Epithelial cell of esophagus (primary cell): Measurements from ENCODE around the gene MAD1L1.

Experiments
- DNase-seq: peaks from one replicate; pipeline ENCODE4 v3.0.0; 2010; ENCODE audit warnings: low read depth
- H3K4me3 ChIP-seq: 2 replicates; pipeline ENCODE4 v1.5.1; 2011; ENCODE audit warnings: mild to moderate bottlenecking, low read length, control low read depth
- TF ChIP-seq, protein P1 (sequence below): IDR thresholded peaks from 2 replicates; pipeline ENCODE4 v1.5.1; 2011; ENCODE audit warnings: low read depth, mild to moderate bottlenecking, low read length, control low read depth, inconsistent platforms; ENCODE audit not compliant: insufficient read depth; ENCODE audit errors: missing control alignments

Gene MAD1L1

GRCh38 chr7:1940402-1940786, 292.4 kb downstream of the MAD1L1 start:
- TF ChIP-seq, protein P1, sequence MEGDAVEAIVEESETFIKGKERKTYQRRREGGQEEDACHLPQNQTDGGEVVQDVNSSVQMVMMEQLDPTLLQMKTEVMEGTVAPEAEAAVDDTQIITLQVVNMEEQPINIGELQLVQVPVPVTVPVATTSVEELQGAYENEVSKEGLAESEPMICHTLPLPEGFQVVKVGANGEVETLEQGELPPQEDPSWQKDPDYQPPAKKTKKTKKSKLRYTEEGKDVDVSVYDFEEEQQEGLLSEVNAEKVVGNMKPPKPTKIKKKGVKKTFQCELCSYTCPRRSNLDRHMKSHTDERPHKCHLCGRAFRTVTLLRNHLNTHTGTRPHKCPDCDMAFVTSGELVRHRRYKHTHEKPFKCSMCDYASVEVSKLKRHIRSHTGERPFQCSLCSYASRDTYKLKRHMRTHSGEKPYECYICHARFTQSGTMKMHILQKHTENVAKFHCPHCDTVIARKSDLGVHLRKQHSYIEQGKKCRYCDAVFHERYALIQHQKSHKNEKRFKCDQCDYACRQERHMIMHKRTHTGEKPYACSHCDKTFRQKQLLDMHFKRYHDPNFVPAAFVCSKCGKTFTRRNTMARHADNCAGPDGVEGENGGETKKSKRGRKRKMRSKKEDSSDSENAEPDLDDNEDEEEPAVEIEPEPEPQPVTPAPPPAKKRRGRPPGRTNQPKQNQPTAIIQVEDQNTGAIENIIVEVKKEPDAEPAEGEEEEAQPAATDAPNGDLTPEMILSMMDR = no peak
- peak; percentile 63 for DNase-seq
- H3K4me3 ChIP-seq = no peak overlapping the region

- no peak overlapping the region for H3K4me3 ChIP-seq
- TF ChIP-seq, protein P1 = no peak
- peak; percentile 38 for DNase-seq
Measured at GRCh38 chr7:1939434-1940401, 293.0 kb downstream of the MAD1L1 start.

DNA sequence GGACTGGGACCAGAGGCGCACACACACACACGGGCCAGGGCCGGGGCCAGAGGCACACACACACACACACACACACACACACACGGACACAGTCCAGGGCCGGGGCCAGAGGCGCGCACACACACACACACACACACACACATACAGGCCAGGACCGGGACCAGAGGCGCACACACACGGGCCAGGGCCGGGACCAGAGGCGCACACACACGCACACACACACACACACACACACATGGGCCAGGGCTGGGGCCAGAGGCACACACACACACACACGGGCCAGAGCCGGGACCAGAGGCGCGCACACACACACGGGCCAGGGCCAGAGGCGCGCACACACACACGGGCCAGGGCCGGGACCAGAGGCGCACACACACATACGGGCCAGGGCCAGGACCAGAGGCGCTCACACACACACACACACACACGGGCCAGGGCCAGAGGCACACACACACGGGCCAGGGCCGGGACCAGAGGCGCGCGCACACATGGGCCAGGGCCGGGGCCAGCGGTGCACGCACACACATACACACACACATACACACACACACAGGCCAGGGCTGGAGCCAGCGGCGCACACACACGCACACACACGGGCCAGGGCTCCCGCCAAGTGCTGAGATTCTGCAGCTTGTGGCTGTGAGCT, 293.8 kb downstream of the MAD1L1 start:
- DNase-seq = no peak
- TF ChIP-seq, protein P1 = no peak

DNA sequence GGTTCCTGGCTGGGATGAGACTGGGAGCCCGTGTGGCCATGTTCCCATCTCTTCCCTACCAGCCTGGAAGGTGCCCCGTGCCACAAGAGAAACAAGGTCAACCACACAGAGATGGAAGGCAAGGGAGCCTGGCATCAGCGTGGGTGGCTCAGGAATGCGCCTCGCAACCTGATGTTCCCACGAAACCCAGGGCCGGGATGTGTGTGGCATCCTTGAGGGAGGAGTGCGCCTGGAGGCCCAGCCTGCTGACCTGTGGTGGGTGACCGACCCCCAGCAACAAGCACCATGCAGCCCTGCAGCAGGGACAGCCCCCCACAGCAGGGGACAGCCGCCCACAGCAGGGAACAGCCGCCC, 295.5 kb downstream of the MAD1L1 start:
- TF ChIP-seq, protein P1 = no peak
- no peak overlapping the region for H3K4me3 ChIP-seq
- no peak for DNase-seq

More for the DNA sequence above, 293.8 kb downstream of the MAD1L1 start:
- H3K4me3 ChIP-seq = no peak overlapping the region

- H3K4me3 ChIP-seq = no peak overlapping the region
- no peak for DNase-seq
- TF ChIP-seq, protein P1 = no peak
Measured at GRCh38 chr7:1936531-1937251, 296.1 kb downstream of the MAD1L1 start.

- TF ChIP-seq, protein P1 = no peak
- no peak for DNase-seq
- H3K4me3 ChIP-seq = no peak overlapping the region
Measured at GRCh38 chr7:1936006-1936310, 296.8 kb downstream of the MAD1L1 start.
